HG03108 (cell line): ENCODE data around the gene TTC28.

Experiments
- ATAC-seq: cut with Tn5 transposase; IDR thresholded peaks from one replicate; pipeline ENCODE4 v1.9.1; 2021; ENCODE audit warnings: moderate library complexity; ENCODE audit not compliant: unreplicated experiment

Gene TTC28

DNA sequence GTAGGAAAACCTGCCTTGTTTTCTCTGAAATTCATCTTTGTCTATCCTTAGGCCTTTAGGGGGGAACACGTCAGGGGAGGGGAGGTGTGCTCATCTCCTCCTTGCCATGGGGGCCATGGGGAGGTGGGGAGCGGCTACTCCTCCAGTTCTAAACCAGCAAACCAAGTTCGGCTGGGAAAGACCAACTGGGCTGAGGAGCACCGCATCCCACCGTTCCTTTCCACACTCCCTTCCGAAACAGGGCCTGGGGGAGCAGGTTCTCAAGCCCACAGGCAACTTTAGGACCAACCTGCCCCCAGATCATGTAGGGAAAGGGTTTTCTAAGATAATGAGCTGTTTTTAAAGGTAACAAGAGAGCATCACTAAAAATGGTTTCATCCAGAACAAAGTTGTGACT lies 683.1 kb downstream of the TTC28 start:
- ATAC-seq, result no peak

DNA sequence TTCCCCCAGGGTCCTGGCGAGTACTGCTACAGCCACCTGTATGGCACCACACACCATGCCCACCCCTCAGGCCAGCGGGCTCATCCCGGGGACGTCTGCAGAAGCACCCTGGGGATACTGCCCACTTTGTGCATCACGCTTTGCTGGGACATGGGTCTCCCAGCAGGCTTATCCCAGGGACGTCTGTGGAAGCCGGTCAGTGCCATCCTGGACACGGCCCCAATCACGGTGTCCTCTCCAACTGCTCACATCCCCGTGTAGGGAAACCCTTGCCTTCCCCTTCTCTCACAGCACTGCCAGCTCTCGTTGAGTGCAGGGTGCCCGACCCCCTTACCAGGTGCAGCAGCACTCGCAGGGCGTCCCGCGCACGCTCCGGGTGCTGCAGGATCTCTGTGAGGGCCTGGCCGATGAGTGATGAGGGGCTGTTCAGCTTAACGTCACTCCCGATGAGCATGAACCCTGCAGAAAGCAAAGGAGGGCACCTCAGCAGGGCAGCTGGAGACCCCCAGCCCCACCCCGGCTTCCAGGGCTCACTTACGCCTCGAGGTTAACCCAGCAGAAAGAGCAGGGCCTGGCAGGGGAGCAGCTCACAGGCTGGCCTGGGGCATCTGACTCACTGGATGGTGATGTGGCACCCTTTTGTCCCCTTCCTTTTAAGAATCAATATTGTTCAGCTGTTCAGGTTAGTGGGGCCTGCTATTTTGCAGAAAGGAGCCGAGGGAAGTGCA lies 683.7 kb downstream of the TTC28 start:
- ATAC-seq, result no peak

DNA sequence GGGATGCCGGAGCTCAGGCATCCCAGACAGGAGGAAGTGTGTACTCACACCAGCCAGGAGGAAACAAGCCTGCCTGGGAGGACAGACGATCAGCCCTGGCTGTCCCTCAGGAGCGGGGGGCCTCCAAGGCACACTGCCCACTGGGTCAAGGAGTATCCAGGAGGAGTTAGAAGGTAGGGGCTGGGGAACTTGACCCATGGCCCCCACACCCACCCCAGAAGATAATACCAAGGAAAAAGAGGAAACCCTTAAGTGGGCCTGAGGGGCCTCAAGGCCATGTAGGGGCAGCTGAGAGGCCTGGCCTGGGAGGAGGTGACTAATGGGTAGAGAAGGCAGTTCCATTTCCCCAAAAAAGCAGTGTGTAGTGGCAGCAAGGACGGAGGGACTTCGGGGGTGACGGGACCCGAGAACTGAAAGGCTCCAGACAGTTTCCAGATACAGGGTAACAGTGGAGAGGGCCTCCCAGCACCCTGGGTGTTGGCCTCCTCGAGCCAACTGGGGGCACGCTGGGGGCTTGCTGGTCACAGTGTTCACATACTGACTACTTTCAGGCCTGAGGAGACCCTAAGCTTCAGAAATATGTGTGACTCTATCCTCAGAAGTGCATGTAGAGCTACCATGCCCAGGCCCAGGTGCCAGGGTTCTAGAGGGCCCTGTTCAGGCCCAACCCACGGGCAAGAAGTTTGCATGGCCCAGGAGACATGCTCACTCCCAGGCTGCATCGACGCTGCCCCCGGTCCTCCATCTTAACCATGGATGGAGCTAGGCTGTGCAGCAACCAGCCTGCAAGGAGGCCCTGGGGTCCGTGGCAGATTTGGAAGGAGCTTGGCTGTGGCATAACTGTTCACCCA lies 684.9 kb downstream of the TTC28 start:
- no peak for ATAC-seq

DNA sequence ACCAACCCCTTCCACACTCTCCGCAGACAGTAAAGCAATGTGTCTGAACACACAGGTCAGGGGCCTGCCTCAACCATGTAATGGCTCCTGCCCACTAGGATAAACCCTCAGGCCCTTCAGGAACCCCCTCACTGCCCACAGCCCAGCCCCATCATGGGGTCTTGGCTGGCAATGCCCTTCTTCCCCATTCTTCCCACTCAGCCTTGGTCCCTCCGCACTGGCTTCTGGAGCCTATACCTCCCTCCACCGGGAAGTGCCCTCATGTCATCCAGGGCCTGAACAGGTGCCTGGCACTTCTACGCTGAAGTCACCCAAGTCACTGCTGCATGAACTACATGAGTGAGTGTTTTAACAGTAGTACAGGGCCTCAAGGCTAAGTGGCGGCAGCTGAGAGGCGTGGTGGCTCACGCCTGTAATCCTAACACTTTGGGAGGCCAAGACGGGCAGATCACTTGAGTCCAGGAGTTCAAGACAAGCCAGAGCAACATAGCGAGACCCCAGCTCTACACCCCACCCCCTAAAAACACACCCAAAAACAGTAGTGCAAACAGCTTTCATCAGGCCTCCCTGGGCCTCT lies 685.8 kb downstream of the TTC28 start:
- no peak for ATAC-seq

DNA sequence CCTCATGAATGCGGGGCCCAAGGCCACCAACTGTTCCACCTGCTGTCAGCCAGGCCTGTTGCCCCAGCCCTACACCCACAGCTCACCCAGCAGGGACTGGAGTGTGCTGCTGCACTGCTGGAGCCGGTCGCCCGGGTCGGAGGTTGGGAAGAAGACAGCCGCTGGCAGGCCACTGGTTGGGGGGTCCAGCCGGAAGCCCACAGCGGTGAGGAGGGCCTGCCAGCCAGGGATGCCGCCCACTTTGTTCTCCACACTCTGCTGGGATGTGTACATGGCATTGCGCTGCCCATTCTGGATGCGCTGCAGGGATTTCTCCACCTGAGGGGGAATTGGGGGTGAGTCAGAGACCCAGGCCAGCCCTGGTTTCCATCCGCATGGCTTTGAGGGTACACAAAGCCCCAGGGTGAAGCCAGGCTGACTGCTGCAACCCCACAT lies 686.4 kb downstream of the TTC28 start:
- no peak for ATAC-seq

DNA sequence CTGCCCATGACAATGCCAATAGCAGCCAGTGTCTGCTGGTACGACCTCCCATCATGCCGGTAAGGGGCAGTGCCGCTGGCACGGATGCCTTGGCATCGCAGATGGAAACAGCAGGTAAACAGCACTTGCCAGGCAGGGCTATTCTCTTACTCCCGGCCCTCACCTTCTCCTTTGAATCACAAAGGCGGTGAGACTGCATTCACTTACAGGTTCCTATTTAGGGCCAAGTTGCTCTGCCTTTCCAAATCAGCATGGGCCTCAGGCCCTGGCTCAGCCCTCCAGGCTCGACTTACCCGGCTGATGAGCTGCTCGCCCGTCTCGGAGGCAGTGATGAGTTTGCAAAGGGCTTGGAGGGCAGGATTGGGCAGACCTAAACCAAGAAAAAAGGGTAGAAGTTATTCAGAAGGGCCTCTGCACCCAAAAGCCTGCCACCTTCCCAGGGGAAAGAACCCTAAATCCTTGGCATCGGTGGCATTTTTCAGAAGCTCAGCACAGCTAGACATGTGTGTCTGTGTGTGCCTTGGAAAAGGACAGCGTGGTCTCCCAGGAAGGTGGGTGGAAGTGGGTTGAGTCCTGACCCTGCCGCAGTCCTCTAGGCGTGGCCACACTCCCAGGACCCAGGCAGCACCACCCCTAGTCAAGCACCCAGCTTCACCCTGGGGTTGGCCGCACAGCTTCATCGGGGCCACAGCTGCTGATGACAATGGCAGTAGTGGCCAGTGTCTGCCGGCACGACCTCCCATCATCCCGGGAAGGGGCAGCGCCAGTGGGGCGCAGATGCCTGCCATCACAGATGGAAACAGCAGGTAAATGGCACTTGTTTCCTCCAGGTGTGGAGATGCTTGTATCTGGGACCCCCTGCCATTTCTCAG lies 687.1 kb downstream of the TTC28 start:
- ATAC-seq, result no peak

DNA sequence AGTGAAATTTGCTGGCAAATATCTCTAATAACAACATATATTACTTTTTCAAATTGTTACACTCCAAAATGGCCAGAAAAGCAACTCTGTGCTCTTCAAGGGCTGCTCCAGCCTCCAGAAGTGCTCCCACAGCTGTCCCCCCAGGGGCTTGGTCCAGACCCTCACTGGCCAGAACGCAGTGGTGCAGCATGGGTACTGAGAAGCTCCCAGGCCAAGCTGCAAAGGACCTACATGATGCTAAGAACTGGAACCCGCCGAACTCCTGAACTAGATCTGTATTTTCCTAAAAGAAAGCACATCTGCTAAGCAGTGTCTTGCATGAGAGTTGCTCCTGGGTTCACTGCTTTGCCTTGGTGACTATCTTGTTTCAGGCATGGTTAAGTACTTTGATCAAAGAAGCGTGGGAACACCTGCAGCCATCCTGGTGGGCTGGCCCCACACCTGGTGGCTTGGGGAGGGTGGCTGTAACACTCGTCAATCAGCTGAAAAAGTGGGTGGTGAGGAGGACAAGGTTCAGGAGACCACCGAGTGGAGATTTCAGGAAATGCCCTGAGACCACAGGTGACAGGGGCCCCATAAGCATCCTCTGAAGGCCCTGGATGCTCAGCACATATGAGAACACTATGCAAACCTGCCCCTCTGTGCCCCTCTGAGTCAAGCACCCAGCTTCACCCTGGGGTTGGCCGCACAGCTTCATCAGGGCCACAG lies 687.9 kb downstream of the TTC28 start:
- no peak for ATAC-seq

DNA sequence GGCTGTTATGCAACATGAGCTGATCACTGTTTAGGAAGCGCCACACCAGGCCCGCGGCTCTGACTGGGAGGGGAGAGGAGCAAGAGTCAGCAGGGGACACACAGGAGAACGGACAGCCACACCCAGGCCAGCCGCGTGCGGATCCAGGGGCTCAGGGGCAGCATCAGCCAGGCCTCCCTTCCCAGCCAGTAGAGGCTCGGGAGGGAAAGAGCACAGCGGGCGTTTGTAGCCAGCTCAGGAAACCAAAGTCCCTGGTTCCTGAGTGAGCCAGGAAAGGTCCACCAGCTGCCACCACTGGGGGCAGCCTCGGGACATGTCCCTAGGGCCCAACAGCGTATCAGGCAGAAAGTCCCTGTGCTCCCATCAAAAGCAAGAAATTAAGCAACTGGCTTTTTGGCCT lies 688.8 kb downstream of the TTC28 start:
- ATAC-seq, result no peak

DNA sequence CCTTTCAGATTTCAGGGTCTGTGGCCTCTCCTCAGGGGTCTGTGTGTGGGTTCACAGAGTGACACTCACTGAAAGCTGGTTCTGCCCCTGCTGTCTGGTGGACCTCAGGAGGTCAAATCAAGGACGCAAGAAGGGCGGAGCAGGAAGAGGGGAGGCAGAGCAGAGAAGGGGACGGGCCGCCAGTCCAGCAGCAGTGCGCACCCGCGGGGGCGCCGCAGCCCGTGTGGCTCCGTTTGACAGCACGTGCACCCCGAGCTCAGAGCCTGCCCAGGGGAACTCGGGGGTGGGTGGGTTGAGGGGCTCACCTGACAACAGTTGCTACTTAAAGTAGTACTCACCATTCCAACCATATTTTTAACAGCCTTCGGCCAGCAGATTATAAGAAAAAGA lies 689.2 kb downstream of the TTC28 start:
- ATAC-seq, result no peak

DNA sequence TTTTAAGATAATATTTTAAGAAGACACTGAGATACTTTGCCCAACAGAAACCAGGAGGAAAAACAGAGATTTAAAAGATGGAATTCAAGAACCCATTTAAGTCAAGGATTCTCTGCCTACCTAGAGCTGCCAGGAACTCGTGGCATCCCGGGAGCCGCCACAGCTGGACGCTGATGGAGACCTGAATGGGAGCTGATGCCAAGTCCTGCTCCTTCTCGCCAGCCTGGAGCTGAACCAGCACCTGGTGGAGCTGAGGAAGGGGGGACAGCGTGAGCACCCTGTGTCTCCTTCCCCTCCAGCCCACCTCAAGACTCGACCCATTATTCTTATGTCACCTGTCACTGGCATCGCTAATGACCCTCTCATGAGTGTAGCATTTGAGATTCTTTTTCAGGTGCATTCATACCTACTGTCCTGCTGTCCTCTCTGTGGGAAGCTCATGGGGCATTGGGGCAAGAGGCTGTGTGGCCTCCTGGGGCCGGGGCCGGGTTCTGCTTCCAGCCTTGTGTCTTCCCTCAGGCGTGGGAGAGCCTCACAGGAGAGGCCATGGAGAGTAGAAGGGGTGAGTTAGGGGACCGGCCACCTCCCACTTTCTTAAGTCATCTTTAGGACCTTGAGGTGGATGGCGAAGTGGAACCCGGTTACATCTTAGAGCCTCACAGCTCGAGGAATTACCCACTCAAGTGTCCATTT lies 689.7 kb downstream of the TTC28 start:
- no peak for ATAC-seq

DNA sequence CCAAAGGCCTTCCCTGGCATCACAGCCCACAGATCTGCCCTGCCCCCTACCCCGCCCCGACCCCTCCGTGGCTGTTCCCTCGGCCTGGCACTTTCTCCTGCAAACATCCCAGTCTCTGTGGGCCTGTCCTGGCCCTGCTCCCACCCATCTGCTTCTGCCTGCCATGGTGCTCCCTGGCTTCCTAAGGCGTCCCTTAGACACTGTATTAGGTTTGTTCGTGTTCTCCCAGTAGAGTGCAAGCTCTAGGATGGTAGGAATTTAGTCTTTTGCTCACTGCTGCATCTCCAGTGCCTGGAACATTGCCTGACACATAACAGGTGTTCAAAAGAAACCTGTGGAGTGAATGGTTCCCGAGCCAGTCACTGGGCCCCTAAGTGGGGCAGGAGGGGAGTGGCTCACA lies 690.9 kb downstream of the TTC28 start:
- ATAC-seq, result no peak

DNA sequence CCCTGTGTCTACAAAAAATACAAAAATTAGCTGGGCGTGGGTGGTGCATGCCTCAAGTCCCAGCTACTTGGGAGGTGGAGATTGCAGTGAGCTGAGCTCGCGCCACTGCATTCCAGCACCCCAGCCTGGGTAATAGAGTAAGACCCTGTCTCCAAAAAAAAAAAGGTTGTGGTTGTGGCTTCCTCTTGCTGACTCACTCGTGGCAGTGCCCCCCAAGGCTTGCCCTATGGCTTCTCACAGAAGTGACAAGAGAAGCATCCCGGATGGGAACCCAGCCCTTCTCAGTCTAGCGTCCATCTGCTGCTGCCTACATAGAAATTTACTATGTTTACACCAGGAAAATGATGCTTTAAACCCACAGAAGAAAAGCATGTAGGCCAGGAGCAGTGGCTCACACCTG lies 692.1 kb downstream of the TTC28 start:
- no peak for ATAC-seq

DNA sequence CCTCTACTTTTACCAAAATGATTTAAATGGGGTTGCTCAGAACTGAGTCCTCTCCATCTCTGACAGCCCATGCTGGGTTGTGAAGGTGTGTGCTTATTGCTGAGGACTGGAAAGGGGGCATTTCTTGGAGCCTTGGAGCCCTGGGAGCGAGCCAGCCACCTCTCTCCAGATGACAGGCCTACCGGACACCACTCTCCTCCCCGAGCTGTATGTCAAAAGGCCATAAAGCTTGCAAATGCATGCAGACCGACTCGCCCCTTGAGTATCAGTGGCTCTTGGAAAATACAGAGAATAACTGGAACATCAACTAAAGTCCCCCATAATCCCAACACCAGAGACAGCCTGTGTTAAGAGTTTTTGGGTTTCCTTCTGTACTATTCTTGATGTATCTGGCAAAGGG lies 692.7 kb downstream of the TTC28 start:
- no peak for ATAC-seq

DNA sequence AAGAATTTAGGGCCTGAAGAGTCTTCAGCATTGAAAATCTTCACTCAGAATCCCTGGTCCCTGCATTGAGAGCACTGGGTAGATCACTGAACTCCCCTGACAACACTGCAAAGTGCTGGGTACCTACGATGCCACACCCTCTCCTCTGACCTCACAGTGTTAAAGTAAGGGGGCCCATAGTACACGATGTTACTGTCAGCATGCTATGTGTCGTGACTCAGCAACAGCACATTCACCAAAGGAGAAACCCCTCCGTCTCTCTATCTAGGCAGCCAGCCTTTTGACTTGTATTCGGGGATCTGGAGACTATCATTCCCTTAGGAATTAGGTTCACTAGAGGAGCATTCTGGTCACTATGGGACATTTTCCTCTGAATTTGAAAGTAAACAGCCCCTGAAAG lies 693.2 kb downstream of the TTC28 start:
- ATAC-seq, result no peak

DNA sequence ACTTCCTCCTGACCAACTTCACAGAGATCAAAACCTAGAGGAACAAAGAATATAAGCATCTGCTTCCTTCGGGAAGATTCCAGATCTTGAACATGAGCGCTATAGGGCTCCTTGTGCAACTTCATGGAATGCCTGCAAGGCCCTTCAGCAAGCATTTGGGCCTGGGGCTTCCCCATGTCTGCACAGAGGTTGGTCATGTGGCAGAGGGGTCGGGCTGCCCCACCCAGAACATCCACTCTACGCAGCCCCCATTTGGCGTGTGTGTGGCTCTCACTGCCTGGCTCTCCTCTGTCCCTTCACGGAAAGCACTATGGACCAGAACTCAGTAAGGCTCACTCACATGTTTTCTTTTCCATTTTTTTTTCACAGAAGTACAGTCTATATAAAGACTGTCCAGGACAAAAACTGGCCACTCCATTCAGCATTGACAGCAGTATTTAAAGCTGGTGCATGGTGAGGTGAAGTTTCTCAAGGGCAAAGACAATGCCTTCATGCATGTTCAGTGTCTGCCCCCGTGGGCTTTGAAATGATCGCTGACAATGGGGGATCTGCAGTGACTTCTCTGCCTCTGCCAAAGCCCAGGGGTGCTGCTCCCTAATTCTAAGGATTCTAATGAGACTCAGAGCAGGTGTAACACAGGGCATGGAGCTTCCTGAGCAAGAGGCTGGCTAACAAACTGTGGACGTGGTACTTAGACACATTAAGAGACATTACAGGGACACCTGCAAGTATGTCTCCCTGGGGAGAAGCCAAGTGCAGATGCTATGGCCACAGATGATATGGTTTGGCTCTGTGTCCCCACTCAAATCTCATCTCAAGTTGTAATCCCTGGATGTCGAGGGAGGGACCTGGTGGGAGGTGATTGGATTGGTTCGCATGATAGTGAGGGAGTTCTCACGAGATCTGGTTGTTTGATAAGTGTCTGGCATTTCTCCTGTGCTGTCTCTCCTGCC lies 694.0 kb downstream of the TTC28 start:
- ATAC-seq, result no peak

DNA sequence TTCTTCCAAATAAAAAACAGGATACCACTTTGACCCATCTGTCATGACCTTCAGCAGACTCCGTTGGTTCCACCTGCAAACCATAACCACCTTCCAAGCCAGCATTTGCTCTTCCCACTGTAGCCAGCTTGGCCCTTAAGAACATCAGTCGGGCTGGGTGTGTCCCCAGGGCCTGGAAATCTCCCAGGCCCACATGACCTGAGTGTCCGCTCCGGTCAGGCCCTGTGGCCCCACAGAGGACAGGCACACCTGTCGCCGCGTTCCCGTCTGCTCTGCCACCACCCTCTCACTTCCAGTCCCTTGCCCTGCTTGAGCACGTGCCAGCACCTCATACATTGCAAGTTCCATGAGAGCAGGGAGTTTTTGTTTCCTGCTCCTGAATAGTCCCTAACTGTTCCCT lies 694.9 kb downstream of the TTC28 start:
- ATAC-seq, result no peak

DNA sequence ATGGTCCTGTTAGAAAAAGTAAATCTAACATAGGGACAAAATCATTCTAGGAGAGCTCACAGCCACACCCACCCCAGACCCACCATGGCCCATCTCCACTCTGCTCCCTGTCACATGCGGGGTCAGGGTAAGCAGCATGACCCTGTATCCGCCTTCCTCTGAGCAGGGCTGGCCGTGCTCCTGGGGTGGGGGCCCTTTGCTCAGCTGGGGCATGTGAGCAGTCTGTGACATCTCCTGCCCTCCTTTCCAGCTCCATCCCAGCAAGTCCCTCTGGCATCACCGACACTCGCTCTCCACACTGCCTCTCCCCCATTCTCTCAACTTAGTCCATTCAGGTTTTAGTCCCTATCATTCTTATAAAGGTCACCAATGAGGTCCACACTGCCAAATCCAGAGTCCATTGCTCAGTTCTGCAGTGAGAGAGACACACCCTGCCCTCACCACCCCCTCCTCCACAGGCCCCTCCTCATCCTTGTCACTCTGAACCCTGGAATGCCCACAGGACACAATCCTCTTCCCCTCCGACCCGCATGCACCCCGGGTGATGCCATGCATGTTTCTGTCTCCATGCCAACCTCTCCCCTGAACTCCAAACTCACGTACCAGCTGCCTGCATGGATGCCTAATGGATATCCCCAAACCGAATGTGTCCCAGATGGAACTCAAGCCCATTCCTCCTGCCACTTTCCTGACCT lies 695.5 kb downstream of the TTC28 start:
- ATAC-seq, result no peak

DNA sequence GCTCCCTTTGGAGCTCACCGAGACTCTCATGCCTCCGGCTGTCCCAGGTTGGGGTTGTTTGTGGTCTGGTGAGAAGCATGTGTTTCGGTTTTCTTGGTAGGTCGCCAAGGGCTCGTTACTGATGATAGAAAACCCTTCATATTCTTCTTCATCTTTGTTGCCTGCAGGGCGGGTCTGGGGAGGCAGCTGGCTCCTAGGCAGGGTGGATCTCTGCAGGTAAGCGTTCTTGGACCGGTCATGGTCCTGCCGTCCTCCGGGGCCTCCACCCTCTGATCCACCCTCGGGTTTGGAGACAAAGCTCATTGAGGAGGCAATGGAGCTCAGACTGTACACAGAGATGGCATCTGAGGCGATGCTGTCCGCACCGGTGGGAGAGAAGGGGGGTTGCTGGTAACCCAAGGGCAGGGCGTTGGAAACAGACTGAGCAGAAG lies 696.3 kb downstream of the TTC28 start:
- ATAC-seq, result no peak
